Measurements from ENCODE around the gene ARL15.

Gene ARL15

GRCh38 chr5:54315736-54316528, 5.6 kb upstream of the ARL15 start:
- DNase-seq (ENCODE audit: low read depth in 2 of 2): no peak

- no peak for DNase-seq (ENCODE audit: low read depth in 2 of 2)
Observed at GRCh38 chr5:54313311-54314270, 3.2 kb upstream of the ARL15 start.

- DNase-seq (ENCODE audit: low read depth in 2 of 2): no peak
Observed at GRCh38 chr5:54312499-54312898, 2.1 kb upstream of the ARL15 start.

GRCh38 chr5:54311176-54311677, 854 bp upstream of the ARL15 start:
- DNase-seq (ENCODE audit: low read depth in 2 of 2): peak in 1 of 2 donors; percentile 2

- peak; percentile 3 to 4 for DNase-seq (ENCODE audit: low read depth in 2 of 2)
Observed at GRCh38 chr5:54309691-54310432, 511 bp downstream of the ARL15 start.

GRCh38 chr5:54309276-54309675, 1.1 kb downstream of the ARL15 start:
- DNase-seq (ENCODE audit: low read depth in 2 of 2): no peak

- DNase-seq (ENCODE audit: low read depth in 2 of 2): no peak
Observed at GRCh38 chr5:54307583-54307982, 2.8 kb downstream of the ARL15 start.

- no peak for DNase-seq (ENCODE audit: low read depth in 2 of 2)
Observed at GRCh38 chr5:54306893-54307292, 3.5 kb downstream of the ARL15 start.

GRCh38 chr5:54305737-54306136, 4.6 kb downstream of the ARL15 start:
- DNase-seq (ENCODE audit: low read depth in 2 of 2): no peak

- no peak for DNase-seq (ENCODE audit: low read depth in 2 of 2)
Observed at GRCh38 chr5:54304040-54304439, 6.3 kb downstream of the ARL15 start.

GRCh38 chr5:54302267-54302687, 8.1 kb downstream of the ARL15 start:
- no peak for DNase-seq (ENCODE audit: low read depth in 2 of 2)

GRCh38 chr5:54301849-54302248, 8.5 kb downstream of the ARL15 start:
- no peak for DNase-seq (ENCODE audit: low read depth in 2 of 2)

- DNase-seq (ENCODE audit: low read depth in 2 of 2): no peak
Observed at GRCh38 chr5:54301220-54301619, 9.2 kb downstream of the ARL15 start.

- DNase-seq (ENCODE audit: low read depth in 2 of 2): no peak
Observed at GRCh38 chr5:54298947-54299346, 11.4 kb downstream of the ARL15 start.

- no peak for DNase-seq (ENCODE audit: low read depth in 2 of 2)
Observed at GRCh38 chr5:54296386-54296785, 14.0 kb downstream of the ARL15 start.

- DNase-seq (ENCODE audit: low read depth in 2 of 2): no peak
Observed at GRCh38 chr5:54295651-54296276, 14.6 kb downstream of the ARL15 start.

- no peak for DNase-seq (ENCODE audit: low read depth in 2 of 2)
Observed at GRCh38 chr5:54294097-54294667, 16.2 kb downstream of the ARL15 start.

GRCh38 chr5:54292866-54293265, 17.5 kb downstream of the ARL15 start:
- DNase-seq (ENCODE audit: low read depth in 2 of 2): no peak

GRCh38 chr5:54291498-54291897, 18.9 kb downstream of the ARL15 start:
- no peak for DNase-seq (ENCODE audit: low read depth in 2 of 2)

GRCh38 chr5:54289769-54290168, 20.6 kb downstream of the ARL15 start:
- no peak for DNase-seq (ENCODE audit: low read depth in 2 of 2)

All from stimulated activated CD8-positive, alpha-beta memory T cell treated with anti-CD3 and anti-CD28 coated beads, Interleukin-2, amount 100 ng/mL, for 1 hour (primary cell).